ENCODE results near the gene CFAP77.

CFAP77 gene

GRCh38 chr9:132577119-132577518, 167.1 kb downstream of the CFAP77 start:
- no peak overlapping the region for H3K4me3 ChIP-seq (replicated peaks; ENCODE audit: insufficient read depth, low read length)
- H3K27ac ChIP-seq (replicated peaks), result no peak overlapping the region
- TF ChIP-seq CTCF (IDR thresholded peaks at IDR 0.05; ENCODE audit: insufficient read depth, low read length) (no peak), POLR2AphosphoS5 (IDR thresholded peaks at IDR 0.05; ENCODE audit: low read depth) (no peak), GABPA (IDR thresholded peaks at IDR 0.05; ENCODE audit: low read depth) (no peak), REST (IDR thresholded peaks at IDR 0.05; ENCODE audit: insufficient replicate concordance, low read depth) (no peak), SPI1 (IDR thresholded peaks at IDR 0.05; ENCODE audit: borderline replicate concordance, low read depth) (no peak)
- no peak for DNase-seq (ENCODE audit: low read depth in 1 of 2, low spot score in 1 of 2)
- H3K27me3 ChIP-seq (ENCODE audit: insufficient read depth, poor library complexity, severe bottlenecking), result peaks cover 50% of the 10 kb centered on the region

DNA sequence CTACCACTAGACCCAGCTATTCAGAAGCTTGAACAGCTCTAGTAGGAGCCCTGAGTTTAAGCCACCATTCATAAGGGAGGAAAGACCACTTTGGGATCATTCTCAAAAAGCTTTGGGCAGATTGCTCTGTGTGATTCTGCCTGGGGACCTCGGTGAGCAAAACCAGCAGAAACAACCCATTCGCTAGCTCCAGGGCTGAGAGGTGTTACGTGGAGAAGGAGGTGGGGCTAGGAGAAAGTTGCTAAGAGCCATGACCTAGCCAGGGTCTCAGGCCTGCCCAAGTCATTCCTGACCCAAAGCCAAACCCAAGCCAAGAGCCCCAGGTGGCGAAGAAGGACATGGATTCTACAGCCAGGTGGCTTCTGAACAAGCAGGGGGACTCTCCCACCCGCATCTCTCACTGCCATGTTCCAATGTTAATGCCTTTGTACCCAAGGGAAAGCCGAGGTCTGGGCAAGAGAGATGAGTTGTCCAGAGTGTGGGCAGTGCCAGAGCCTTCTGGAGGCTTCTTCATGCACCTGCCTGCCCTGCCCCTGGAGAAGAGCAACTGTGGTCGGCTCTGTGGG, 168.4 kb downstream of the CFAP77 start:
- Histone ChIP-seq H3K27me3 (ENCODE audit: insufficient read depth, poor library complexity, severe bottlenecking) (peaks cover 62% of the 10 kb centered on the region), H3K4me3 (replicated peaks; ENCODE audit: insufficient read depth, low read length) (no peak overlapping the region), H3K27ac (replicated peaks) (no peak overlapping the region)
- no peak for DNase-seq (ENCODE audit: low read depth in 1 of 2, low spot score in 1 of 2)
- TF ChIP-seq POLR2AphosphoS5 (IDR thresholded peaks at IDR 0.05; ENCODE audit: low read depth) (no peak), GABPA (IDR thresholded peaks at IDR 0.05; ENCODE audit: low read depth) (no peak), SPI1 (IDR thresholded peaks at IDR 0.05; ENCODE audit: borderline replicate concordance, low read depth) (no peak), CTCF (IDR thresholded peaks at IDR 0.05; ENCODE audit: insufficient read depth, low read length) (no peak), REST (IDR thresholded peaks at IDR 0.05; ENCODE audit: insufficient replicate concordance, low read depth) (no peak)

DNA sequence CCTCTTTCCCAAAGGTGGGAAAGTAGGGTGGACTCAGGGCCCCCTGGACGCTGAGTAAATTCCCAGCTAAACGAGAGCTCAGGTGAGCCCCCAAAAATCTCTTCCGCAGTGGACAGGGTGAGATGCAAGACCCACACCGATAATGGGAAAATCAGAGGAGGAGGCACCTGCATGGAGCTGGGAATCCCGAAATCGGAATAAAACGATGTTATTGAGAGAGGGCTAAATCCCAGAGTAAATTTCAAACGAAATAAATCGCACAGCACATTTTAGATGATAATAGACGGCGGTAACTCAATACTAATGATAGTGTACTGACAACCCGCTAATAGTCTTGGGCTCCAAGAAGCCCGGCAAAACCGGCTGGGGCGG, 169.4 kb downstream of the CFAP77 start:
- TF ChIP-seq GABPA (IDR thresholded peaks at IDR 0.05; ENCODE audit: low read depth) (no peak), POLR2AphosphoS5 (IDR thresholded peaks at IDR 0.05; ENCODE audit: low read depth) (no peak), CTCF (IDR thresholded peaks at IDR 0.05; ENCODE audit: insufficient read depth, low read length) (no peak), REST (IDR thresholded peaks at IDR 0.05; ENCODE audit: insufficient replicate concordance, low read depth) (no peak), SPI1 (IDR thresholded peaks at IDR 0.05; ENCODE audit: borderline replicate concordance, low read depth) (no peak)
- Histone ChIP-seq H3K27me3 (ENCODE audit: insufficient read depth, poor library complexity, severe bottlenecking) (peaks cover 69% of the 10 kb centered on the region), H3K27ac (replicated peaks) (no peak overlapping the region), H3K4me3 (replicated peaks; ENCODE audit: insufficient read depth, low read length) (no peak overlapping the region)
- no peak for DNase-seq (ENCODE audit: low read depth in 1 of 2, low spot score in 1 of 2)
